MCF 10A (cell line): ENCODE data around the gene PIEZO2. TPM values are rescaled to one million over a fixed set of nuclear protein-coding genes. Genes with fewer than 3 reads are reported as not detected.

Experiments used
- BruUV-seq: library from RNA; stranded (reverse); fragments of 400-500 nt; replicated peaks from 2 replicates; lab custom pipeline; 2021; lab: Mats Ljungman, UMichigan
- CTCF ChIA-PET: fragments of 300-600 bp; sonication (Branson Sonifier 250); formaldehyde crosslinking; extraction: SDS; loops from one replicate; lab custom pipeline; 2021; ENCODE audit warnings: antibody characterized with exemption, inconsistent platforms; lab: Yijun Ruan, JAX
- POLR2A ChIA-PET: fragments of 300-600, 350-650 bp; sonication (Branson Sonifier 250); formaldehyde crosslinking; extraction: SDS; loops from one replicate; lab custom pipeline; 2020; ENCODE audit warnings: antibody characterized with exemption, inconsistent platforms; lab: Yijun Ruan, JAX
- DNase-seq: peaks from one replicate; pipeline ENCODE4 v3.0.0-alpha.2; 2018; ENCODE audit not compliant: unreplicated experiment
- H3K27ac Mint-ChIP-seq: one replicate; pipeline ENCODE4 v1.8.0; 2022; ENCODE audit warnings: mild to moderate bottlenecking, low read depth, mixed read lengths; ENCODE audit not compliant: unreplicated experiment
- H3K27me3 Mint-ChIP-seq: one replicate; pipeline ENCODE4 v1.8.0; 2022; ENCODE audit warnings: mixed read lengths; ENCODE audit not compliant: insufficient read depth, unreplicated experiment
- H3K36me3 Mint-ChIP-seq: one replicate; pipeline ENCODE4 v1.8.0; 2022; ENCODE audit warnings: mild to moderate bottlenecking, moderate library complexity, mixed read lengths; ENCODE audit not compliant: insufficient read depth, unreplicated experiment
- H3K4me1 Mint-ChIP-seq: one replicate; pipeline ENCODE4 v1.8.0; 2022; ENCODE audit warnings: mixed read lengths; ENCODE audit not compliant: insufficient read depth, unreplicated experiment
- H3K4me3 Mint-ChIP-seq: one replicate; pipeline ENCODE4 v1.8.0; 2022; ENCODE audit warnings: mild to moderate bottlenecking, moderate library complexity, mixed read lengths; ENCODE audit not compliant: unreplicated experiment
- H3K9me3 Mint-ChIP-seq: one replicate; pipeline ENCODE4 v1.8.0; 2022; ENCODE audit warnings: mixed read lengths; ENCODE audit not compliant: unreplicated experiment
- CTCF ChIP-seq: fragments of 200-600 bp; IDR thresholded peaks from one replicate; pipeline ENCODE4 v1.8.0; 2022; ENCODE audit warnings: antibody characterized with exemption, mild to moderate bottlenecking; ENCODE audit not compliant: unreplicated experiment
- intact Hi-C: fragments of 100-400 bp; cut with micrococcal nuclease; formaldehyde crosslinking; loops from 2 replicates; pipeline ENCODE4 v1.14.1; 2022
- total RNA-seq: library from RNA; stranded (reverse); gene quantifications from 2 replicates; pipeline ENCODE4 v1.2.3, GENCODE V29; 2022

The PIEZO2 gene
- total RNA-seq, 1 experiment from 2014 or later: 0.49 TPM

GRCh38 chr18:10893761-10894160 lies 255.6 kb downstream of the PIEZO2 start:
- H3K27me3 Mint-ChIP-seq: no peaks in the 10 kb centered on the region
- no peak overlapping the region for H3K4me3 Mint-ChIP-seq
- BruUV-seq: no TSS peak
- TF ChIP-seq CTCF: no peak
- H3K4me1 Mint-ChIP-seq: peaks cover 15% of the 10 kb centered on the region
- POLR2A ChIA-PET: interaction anchor here (0.7 kb wide), 1 partner anchor 330 kb away, joined by 3 read pairs; no protein-coding TSS in a partner anchor
- intact Hi-C loops: no loop called here
- DNase-seq: no peak
- H3K27ac Mint-ChIP-seq: no peak overlapping the region
- H3K36me3 Mint-ChIP-seq: no peaks in the 10 kb centered on the region
- CTCF ChIA-PET: interaction anchor here (0.6 kb wide), 1 partner anchor 832 kb away, joined by 3 read pairs; no protein-coding TSS in a partner anchor
- H3K9me3 Mint-ChIP-seq: no peaks in the 10 kb centered on the region

- H3K27me3 Mint-ChIP-seq: no peaks in the 10 kb centered on the region
- no peak for DNase-seq
- no TSS peak for BruUV-seq
- no peaks in the 10 kb centered on the region for H3K36me3 Mint-ChIP-seq
- H3K27ac Mint-ChIP-seq: no peak overlapping the region
- no peak overlapping the region for H3K4me3 Mint-ChIP-seq
- CTCF ChIA-PET: no interaction called here
- TF ChIP-seq CTCF: no peak
- H3K9me3 Mint-ChIP-seq: no peaks in the 10 kb centered on the region
- intact Hi-C loops: no loop called here
- H3K4me1 Mint-ChIP-seq: peaks cover 15% of the 10 kb centered on the region
- POLR2A ChIA-PET: interaction anchor here (0.7 kb wide), 1 partner anchor 329 kb away, joined by 3 read pairs; no protein-coding TSS in a partner anchor
Measured at GRCh38 chr18:10893196-10893595, 256.2 kb downstream of the PIEZO2 start.

GRCh38 chr18:10892786-10893185 lies 256.6 kb downstream of the PIEZO2 start:
- Mint-ChIP-seq H3K9me3 (no peaks in the 10 kb centered on the region), H3K4me1 (peaks cover 15% of the 10 kb centered on the region), H3K27me3 (no peaks in the 10 kb centered on the region), H3K27ac (no peak overlapping the region), H3K36me3 (no peaks in the 10 kb centered on the region), H3K4me3 (no peak overlapping the region)
- intact Hi-C loops: no loop called here
- POLR2A ChIA-PET: no interaction called here
- DNase-seq: no peak
- no peak for TF ChIP-seq CTCF
- CTCF ChIA-PET: interaction anchor here (0.6 kb wide), 1 partner anchor 162 kb away, joined by 6 read pairs; no protein-coding TSS in a partner anchor
- no TSS peak for BruUV-seq

GRCh38 chr18:10890022-10890421 lies 259.3 kb downstream of the PIEZO2 start:
- no peaks in the 10 kb centered on the region for H3K9me3 Mint-ChIP-seq
- peaks cover 3% of the 10 kb centered on the region for H3K36me3 Mint-ChIP-seq
- H3K4me1 Mint-ChIP-seq: peaks cover 25% of the 10 kb centered on the region
- ChIA-PET POLR2A (interaction anchor here (0.7 kb wide), 1 partner anchor 229 kb away, joined by 3 read pairs; no protein-coding TSS in a partner anchor), CTCF (interaction anchor here (0.6 kb wide), 1 partner anchor 24 kb away, joined by 3 read pairs; no protein-coding TSS in a partner anchor)
- H3K27ac Mint-ChIP-seq: no peak overlapping the region
- no peak overlapping the region for H3K4me3 Mint-ChIP-seq
- no peaks in the 10 kb centered on the region for H3K27me3 Mint-ChIP-seq
- no peak for DNase-seq
- intact Hi-C loops: no loop called here
- no peak for TF ChIP-seq CTCF
- no TSS peak for BruUV-seq
